Smooth muscle cell (in vitro differentiated cells): ENCODE measurements around the gene MAP2K5. TPM values are rescaled to one million over a fixed set of nuclear protein-coding genes. Genes with fewer than 3 reads are reported as not detected.
"Not testable (repeated sequence)": the region's sequence is repeated elsewhere in the genome, so short reads cannot be mapped to it uniquely, and the experiment has no call there.

Source experiments
- DNase-seq: peaks from one replicate; lab custom pipeline; 2025; ENCODE audit not compliant: unreplicated experiment; lab: John Stamatoyannopoulos, UW
- H2AFZ ChIP-seq: fragments of 200-600 bp; sonication (generic); 2 replicates; pipeline ENCODE4 v1.6.0; 2016; ENCODE audit warnings: antibody characterized with exemption, low read depth, mild to moderate bottlenecking
- H3F3A ChIP-seq: fragments of 200-600 bp; sonication (generic); 2 replicates; pipeline ENCODE4 v1.6.0; 2017; ENCODE audit warnings: antibody characterized with exemption, low read depth
- H3K27ac ChIP-seq: fragments of 200-600 bp; sonication (generic); 2 replicates; pipeline ENCODE4 v1.5.1; 2016; ENCODE audit warnings: low read depth, mild to moderate bottlenecking
- H3K27me3 ChIP-seq: fragments of 200-600 bp; sonication (generic); 2 replicates; pipeline ENCODE4 v1.6.1; 2016; ENCODE audit warnings: low read depth, mild to moderate bottlenecking
- H3K36me3 ChIP-seq: fragments of 200-600 bp; sonication (generic); 2 replicates; pipeline ENCODE4 v1.5.1; 2016; ENCODE audit warnings: low read depth
- H3K4me1 ChIP-seq: fragments of 200-600 bp; sonication (generic); 2 replicates; pipeline ENCODE4 v1.5.1; 2016; ENCODE audit warnings: low read depth
- H3K4me2 ChIP-seq: fragments of 200-600 bp; sonication (generic); 2 replicates; pipeline ENCODE4 v1.6.0; 2016; ENCODE audit warnings: mild to moderate bottlenecking
- H3K4me3 ChIP-seq: fragments of 200-600 bp; sonication (generic); 2 replicates; pipeline ENCODE4 v1.5.1; 2016; ENCODE audit warnings: mild to moderate bottlenecking
- H3K79me2 ChIP-seq: fragments of 200-600 bp; sonication (generic); 2 replicates; pipeline ENCODE4 v1.6.0; 2016; ENCODE audit warnings: low read depth, mild to moderate bottlenecking
- H3K9ac ChIP-seq: fragments of 200-600 bp; sonication (generic); 2 replicates; pipeline ENCODE4 v1.6.0; 2016; ENCODE audit warnings: low read depth
- H3K9me3 ChIP-seq: fragments of 200-600 bp; sonication (generic); replicated peaks from 2 replicates; pipeline ENCODE4 v1.5.1; 2016; ENCODE audit warnings: low read depth
- H4K20me1 ChIP-seq: fragments of 200-600 bp; sonication (generic); 2 replicates; pipeline ENCODE4 v1.6.0; 2016; ENCODE audit warnings: low read depth
- CTCF ChIP-seq: fragments of 200-600 bp; sonication (generic); IDR thresholded peaks from 2 replicates; pipeline ENCODE4 v1.5.1; 2017; ENCODE audit warnings: borderline replicate concordance, mild to moderate bottlenecking, antibody characterized with exemption; ENCODE audit not compliant: insufficient read depth, poor library complexity, severe bottlenecking
- WGBS: methylation state at CpG from one replicate; pipeline ENCODE4 v1.1.7; 2016; ENCODE audit warnings: low lambda C conversion rate; 5-methylcytosine and 5-hydroxymethylcytosine counted together
- polyA plus RNA-seq: library from polyadenylated mRNA; unstranded; fragments of >200 nt; fragmentation: Nextera tagmentation; extraction: Ambion mirVana; gene quantifications from 2 replicates; pipeline ENCODE4 v1.2.1, GENCODE V29; 2016
- total RNA-seq: library from RNA; depleted of rRNA; stranded (reverse); fragments of >200 nt; gene quantifications from 2 replicates; pipeline ENCODE4 v1.2.3, GENCODE V29; 2014

Gene MAP2K5
- total and polyA plus RNA-seq, 2 experiments from 2014 or later = 4.4 to 7.4 TPM

GRCh38 chr15:67660446-67660845 is 117.9 kb downstream of the MAP2K5 start:
- no peak overlapping the region for H3K4me3 ChIP-seq
- no peaks in the 10 kb centered on the region for H4K20me1 ChIP-seq
- H3K27ac ChIP-seq = no peak overlapping the region
- H3K36me3 ChIP-seq = no peaks in the 10 kb centered on the region
- H3K27me3 ChIP-seq = no peaks in the 10 kb centered on the region
- H3K4me1 ChIP-seq = no peaks in the 10 kb centered on the region
- H3K79me2 ChIP-seq = no peaks in the 10 kb centered on the region
- H2AFZ ChIP-seq = no peak overlapping the region
- no peak for DNase-seq
- H3K9me3 ChIP-seq = no peaks in the 10 kb centered on the region
- H3F3A ChIP-seq = no peaks in the 10 kb centered on the region
- no peak overlapping the region for H3K4me2 ChIP-seq
- no peak overlapping the region for H3K9ac ChIP-seq
- TF ChIP-seq CTCF = no peak

- no peak for TF ChIP-seq CTCF
- Histone ChIP-seq H3K79me2 (no peaks in the 10 kb centered on the region), H3K36me3 (no peaks in the 10 kb centered on the region), H3K9ac (no peak overlapping the region), H3F3A (no peaks in the 10 kb centered on the region), H3K9me3 (no peaks in the 10 kb centered on the region), H4K20me1 (no peaks in the 10 kb centered on the region), H3K27ac (no peak overlapping the region), H2AFZ (no peak overlapping the region), H3K4me3 (no peak overlapping the region), H3K4me2 (no peak overlapping the region), H3K4me1 (no peaks in the 10 kb centered on the region), H3K27me3 (no peaks in the 10 kb centered on the region)
- 88% methylated on average over 2 of the region's 2 CpGs for WGBS
- DNase-seq = no peak
Observed at GRCh38 chr15:67660874-67661606, 118.5 kb downstream of the MAP2K5 start.

- no peak for DNase-seq
- Histone ChIP-seq H3K4me2 (no peak overlapping the region), H3F3A (no peaks in the 10 kb centered on the region), H3K27me3 (no peaks in the 10 kb centered on the region), H3K4me3 (no peak overlapping the region), H3K27ac (no peak overlapping the region), H3K36me3 (no peaks in the 10 kb centered on the region), H2AFZ (no peak overlapping the region), H3K9me3 (no peaks in the 10 kb centered on the region), H3K4me1 (no peaks in the 10 kb centered on the region), H4K20me1 (no peaks in the 10 kb centered on the region), H3K9ac (no peak overlapping the region), H3K79me2 (no peaks in the 10 kb centered on the region)
- 90% methylated on average over 2 of the region's 2 CpGs for WGBS
- no peak for TF ChIP-seq CTCF
Observed at GRCh38 chr15:67670647-67671305, 128.3 kb downstream of the MAP2K5 start.

DNA sequence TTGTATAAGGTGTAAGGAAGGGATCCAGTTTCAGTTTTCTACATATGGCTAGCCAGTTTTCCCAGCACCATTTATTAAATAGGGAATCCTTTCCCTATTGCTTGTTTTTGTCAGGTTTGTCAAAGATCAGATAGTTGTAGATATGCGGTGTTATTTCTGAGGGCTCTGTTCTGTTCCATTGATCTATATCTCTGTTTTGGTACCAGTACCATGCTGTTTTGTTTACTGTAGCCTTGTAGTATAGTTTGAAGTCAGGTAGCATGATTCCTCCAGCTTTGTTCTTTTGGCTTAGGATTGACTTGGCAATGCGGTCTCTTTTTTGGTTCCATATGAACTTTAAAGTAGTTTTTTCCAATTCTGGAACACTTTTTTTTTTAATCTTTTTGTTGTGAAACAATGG is 130.3 kb downstream of the MAP2K5 start:
- WGBS = 98% methylated on average over 2 of the region's 2 CpGs
- not testable (repeated sequence) for H2AFZ ChIP-seq, H3K9ac ChIP-seq, H3K4me1 ChIP-seq, H4K20me1 ChIP-seq, H3K27ac ChIP-seq, H3K4me3 ChIP-seq, DNase-seq, H3K27me3 ChIP-seq, H3K9me3 ChIP-seq, H3K79me2 ChIP-seq, H3F3A ChIP-seq, H3K36me3 ChIP-seq, H3K4me2 ChIP-seq
